Nephron progenitor cell (in vitro differentiated cells): ENCODE measurements around the gene NOS2.
"Not testable (repeated sequence)": the region's sequence is repeated elsewhere in the genome, so short reads cannot be mapped to it uniquely, and the experiment has no call there.

Source experiments
- DNase-seq: peaks from one replicate; pipeline ENCODE4 v3.0.0; 2021
- H3K27ac Mint-ChIP-seq: 2 replicates; pipeline ENCODE4 v1.8.0; 2021; ENCODE audit warnings: mild to moderate bottlenecking, moderate library complexity, mixed read lengths
- H3K27me3 Mint-ChIP-seq: 2 replicates; pipeline ENCODE4 v1.8.0; 2021; ENCODE audit warnings: mild to moderate bottlenecking, low read depth, mixed read lengths; ENCODE audit not compliant: poor library complexity
- H3K36me3 Mint-ChIP-seq: 2 replicates; pipeline ENCODE4 v1.8.0; 2021; ENCODE audit warnings: low read depth, mixed read lengths
- H3K4me1 Mint-ChIP-seq: 2 replicates; pipeline ENCODE4 v1.8.0; 2021; ENCODE audit warnings: mixed read lengths
- H3K4me3 Mint-ChIP-seq: 2 replicates; pipeline ENCODE4 v1.8.0; 2021; ENCODE audit warnings: mild to moderate bottlenecking, moderate library complexity, mixed read lengths
- H3K9me3 Mint-ChIP-seq: 2 replicates; pipeline ENCODE4 v1.8.0; 2021; ENCODE audit warnings: mild to moderate bottlenecking, moderate library complexity, mixed read lengths
- CTCF ChIP-seq: fragments of 200-600 bp; sonication (generic); IDR thresholded peaks from 2 replicates; pipeline ENCODE4 v1.5.0; 2021; ENCODE audit warnings: antibody characterized with exemption

NOS2 gene

GRCh38 chr17:27800522-27800921 lies at the start of gene NOS2:
Gene NOS2, minus strand, starts transcription at chr17:27800529. Its CDS starts 1,720 bp downstream, at chr17:27798809.
- Mint-ChIP-seq H3K4me3 (no peak within 1 kb of the TSS), H3K9me3 (no peaks in the 10 kb centered on the region), H3K27ac (no peak within 1 kb of the TSS), H3K27me3 (peaks cover 38% of the 10 kb centered on the region), H3K36me3 (no peaks in the 10 kb centered on the region), H3K4me1 (peaks cover 3% of the 10 kb centered on the region)
- DNase-seq: no peak
- TF ChIP-seq CTCF: no peak

- no peaks in the 10 kb centered on the region for H3K9me3 Mint-ChIP-seq
- H3K4me1 Mint-ChIP-seq: no peaks in the 10 kb centered on the region
- H3K4me3 Mint-ChIP-seq: no peak overlapping the region
- peaks cover 15% of the 10 kb centered on the region for H3K27me3 Mint-ChIP-seq
- TF ChIP-seq CTCF: no peak
- no peak overlapping the region for H3K27ac Mint-ChIP-seq
- H3K36me3 Mint-ChIP-seq: no peaks in the 10 kb centered on the region
- DNase-seq: no peak
Observed at GRCh38 chr17:27849474-27850185, 49.3 kb upstream of the NOS2 start.

GRCh38 chr17:27848931-27849330 lies 48.6 kb upstream of the NOS2 start:
- DNase-seq: no peak
- no peaks in the 10 kb centered on the region for H3K4me1 Mint-ChIP-seq
- no peaks in the 10 kb centered on the region for H3K9me3 Mint-ChIP-seq
- H3K4me3 Mint-ChIP-seq: no peak overlapping the region
- no peaks in the 10 kb centered on the region for H3K36me3 Mint-ChIP-seq
- peaks cover 15% of the 10 kb centered on the region for H3K27me3 Mint-ChIP-seq
- TF ChIP-seq CTCF: no peak
- H3K27ac Mint-ChIP-seq: peak overlapping the region; percentile 26

GRCh38 chr17:27846808-27847307 lies 46.5 kb upstream of the NOS2 start:
- not testable (repeated sequence) for H3K9me3 Mint-ChIP-seq, H3K4me1 Mint-ChIP-seq, H3K36me3 Mint-ChIP-seq, H3K27me3 Mint-ChIP-seq, DNase-seq, H3K4me3 Mint-ChIP-seq, H3K27ac Mint-ChIP-seq

GRCh38 chr17:27846042-27846655 lies 45.8 kb upstream of the NOS2 start:
- no peak overlapping the region for H3K27ac Mint-ChIP-seq
- H3K9me3 Mint-ChIP-seq: no peaks in the 10 kb centered on the region
- DNase-seq: no peak

More at GRCh38 chr17:27846042-27846655, 45.8 kb upstream of the NOS2 start:
- Mint-ChIP-seq H3K4me1 (no peaks in the 10 kb centered on the region), H3K27me3 (peaks cover 5% of the 10 kb centered on the region), H3K4me3 (no peak overlapping the region), H3K36me3 (no peaks in the 10 kb centered on the region)
- no peak for TF ChIP-seq CTCF
